ENCODE data around the gene CACNA1S.

The CACNA1S gene

GRCh38 chr1:201112173-201112731 is at the start of gene CACNA1S:
Gene CACNA1S, minus strand, starts transcription at chr1:201112426. Its CDS starts 87 bp downstream, at chr1:201112339.
- DNase-seq (ENCODE audit: low spot score) = no peak

GRCh38 chr1:201157949-201158348 is 45.7 kb upstream of the CACNA1S start:
- no peak for DNase-seq (ENCODE audit: low spot score)

GRCh38 chr1:201156819-201157218 is 44.6 kb upstream of the CACNA1S start:
- DNase-seq (ENCODE audit: low spot score) = no peak

- DNase-seq (ENCODE audit: low spot score) = no peak
Observed at GRCh38 chr1:201156346-201156745, 44.1 kb upstream of the CACNA1S start.

- DNase-seq (ENCODE audit: low spot score) = no peak
Observed at GRCh38 chr1:201155354-201155753, 43.1 kb upstream of the CACNA1S start.

GRCh38 chr1:201154389-201155165 is 42.4 kb upstream of the CACNA1S start, which contains the start of gene TMEM9:
Gene TMEM9, minus strand, starts transcription at chr1:201154474. Its CDS starts 551 bp downstream, at chr1:201153923.
- peak; percentile 98 for DNase-seq (ENCODE audit: low spot score)

- DNase-seq (ENCODE audit: low spot score) = no peak
Observed at GRCh38 chr1:201153474-201154388, 41.5 kb upstream of the CACNA1S start.

GRCh38 chr1:201149400-201149799 is 37.2 kb upstream of the CACNA1S start:
- peak; percentile 24 for DNase-seq (ENCODE audit: low spot score)

GRCh38 chr1:201147396-201148015 is 35.3 kb upstream of the CACNA1S start:
- no peak for DNase-seq (ENCODE audit: low spot score)

- no peak for DNase-seq (ENCODE audit: low spot score)
Observed at GRCh38 chr1:201146626-201147390, 34.6 kb upstream of the CACNA1S start.

GRCh38 chr1:201145816-201146215 is 33.6 kb upstream of the CACNA1S start:
- DNase-seq (ENCODE audit: low spot score) = no peak

GRCh38 chr1:201145132-201145531 is 32.9 kb upstream of the CACNA1S start:
- DNase-seq (ENCODE audit: low spot score) = no peak

- no peak for DNase-seq (ENCODE audit: low spot score)
Observed at GRCh38 chr1:201144701-201145100, 32.5 kb upstream of the CACNA1S start.

- no peak for DNase-seq (ENCODE audit: low spot score)
Observed at GRCh38 chr1:201143726-201144635, 31.8 kb upstream of the CACNA1S start.

- DNase-seq (ENCODE audit: low spot score) = no peak
Observed at GRCh38 chr1:201142849-201143725, 30.9 kb upstream of the CACNA1S start.

GRCh38 chr1:201142011-201142848 is 30.0 kb upstream of the CACNA1S start:
- DNase-seq (ENCODE audit: low spot score) = no peak

- no peak for DNase-seq (ENCODE audit: low spot score)
Observed at GRCh38 chr1:201141418-201141817, 29.2 kb upstream of the CACNA1S start.

- DNase-seq (ENCODE audit: low spot score) = no peak
Observed at GRCh38 chr1:201140941-201141260, 28.7 kb upstream of the CACNA1S start.

All from CD4-positive, alpha-beta T cell treated with Interleukin-2 at 100 ng/mL for 4 hours (primary cell).